A549 (cell line): ENCODE measurements around the gene PTPN13. TPM values are rescaled to one million over a fixed set of nuclear protein-coding genes. Genes with fewer than 3 reads are reported as not detected.

Source experiments
- ATAC-seq, 2 experiments: fragments of 200-7000 bp in 1 of 2; fragments of >200 bp in 1 of 2; cut with Nextera tagmentation in 1 of 2; cut with Tn5 transposase in 1 of 2; 3 replicates each; pipeline versions ENCODE4 v1.8.0 to v1.9.1; 2018 to 2020; ENCODE audit warnings: mild to moderate bottlenecking in 1 of 2, moderate library complexity in 1 of 2
- CTCF ChIA-PET: fragments of 300-600 bp; sonication (Branson Sonifier 250); formaldehyde crosslinking; extraction: SDS; loops from one replicate; lab custom pipeline; 2021; ENCODE audit warnings: antibody characterized with exemption, inconsistent platforms; lab: Yijun Ruan, JAX
- POLR2A ChIA-PET: fragments of 350-600 bp; formaldehyde crosslinking; extraction: SDS; loops from one replicate; lab custom pipeline; 2021; ENCODE audit warnings: antibody characterized with exemption, inconsistent platforms; lab: Yijun Ruan, JAX
- DNase-seq, 2 experiments: peaks; one replicate each; pipeline versions ENCODE4 v3.0.0 to v3.0.0-alpha.2; 2011 to 2016; ENCODE audit warnings: low read depth in 1 of 2, low spot score in 1 of 2
- FAIRE-seq: peaks from 2 replicates; lab custom pipeline; 2011; peaks lifted over from hg19 to GRCh38; lab: Jason Lieb, UNC
- H3K27ac ChIP-seq, 2 experiments: fragments of >200 bp; sonication (Bioruptor Twin); formaldehyde crosslinking; 3 replicates each; pipeline ENCODE4 v1.5.1; 2016 to 2017
- H3K4me1 ChIP-seq: fragments of >200 bp; sonication (Bioruptor Twin); formaldehyde crosslinking; 3 replicates; pipeline ENCODE4 v1.6.1; 2016
- H3K4me2 ChIP-seq: fragments of >200 bp; sonication (Bioruptor Twin); formaldehyde crosslinking; 3 replicates; pipeline ENCODE4 v1.6.1; 2016
- H3K4me3 ChIP-seq: fragments of >200 bp; sonication (Bioruptor Twin); formaldehyde crosslinking; 3 replicates; pipeline ENCODE4 v1.5.1; 2016
- H3K9me3 ChIP-seq: fragments of >200 bp; sonication (Bioruptor Twin); formaldehyde crosslinking; 3 replicates; pipeline ENCODE4 v1.6.1; 2016
- CEBPB ChIP-seq, 2 experiments: fragments of >200 bp in 1 of 2; sonication (Bioruptor Twin) in 1 of 2; formaldehyde crosslinking in 1 of 2; IDR thresholded peaks; 2 replicates each; pipeline ENCODE4 v1.6.1; 2012 to 2016
- CHD2 ChIP-seq: fragments of 150-350 bp; IDR thresholded peaks from 2 replicates; pipeline ENCODE4 v1.6.1; 2014; ENCODE audit warnings: low read length; ENCODE audit not compliant: partially characterized antibody
- CHD4 ChIP-seq: fragments of 200-600 bp; sonication (generic); IDR thresholded peaks from 2 replicates; pipeline ENCODE4 v1.6.1; 2016; ENCODE audit warnings: antibody characterized with exemption, mild to moderate bottlenecking, borderline replicate concordance
- EHF ChIP-seq: fragments of 250-450 bp; sonication (Bioruptor Pico); IDR thresholded peaks from 2 replicates; pipeline ENCODE4 v1.5.0; 2020; ENCODE audit warnings: mild to moderate bottlenecking
- EHMT2 ChIP-seq: fragments of 200-600 bp; sonication (generic); IDR thresholded peaks from 2 replicates; pipeline ENCODE4 v1.6.1; 2016; ENCODE audit warnings: antibody characterized with exemption, low read depth, mild to moderate bottlenecking, moderate library complexity
- ESRRA ChIP-seq: fragments of 150-350 bp; IDR thresholded peaks from 2 replicates; pipeline ENCODE4 v1.6.1; 2014; ENCODE audit warnings: mild to moderate bottlenecking, low read length, borderline replicate concordance
- FOXS1 ChIP-seq: fragments of 250-450 bp; sonication (Bioruptor Pico); IDR thresholded peaks from 2 replicates; pipeline ENCODE4 v1.5.0; 2020; ENCODE audit warnings: mild to moderate bottlenecking, moderate library complexity
- GATA3 ChIP-seq: IDR thresholded peaks from 2 replicates; pipeline ENCODE4 v1.6.1; 2012; ENCODE audit warnings: borderline replicate concordance
- HOXB13 ChIP-seq: fragments of 250-450 bp; sonication (Bioruptor Pico); IDR thresholded peaks from 2 replicates; pipeline ENCODE4 v1.5.0; 2020; ENCODE audit warnings: low read depth, mild to moderate bottlenecking, moderate library complexity
- JUNB ChIP-seq: fragments of >200 bp; sonication (Bioruptor Twin); formaldehyde crosslinking; IDR thresholded peaks from 2 replicates; pipeline ENCODE4 v1.6.1; 2016
- MAFK ChIP-seq: fragments of 450-650 bp; IDR thresholded peaks from 2 replicates; pipeline ENCODE4 v1.6.1; 2014; ENCODE audit not compliant: partially characterized antibody
- MAZ ChIP-seq: fragments of 150-350 bp; IDR thresholded peaks from 2 replicates; pipeline ENCODE4 v1.6.1; 2014; ENCODE audit warnings: antibody characterized with exemption, low read depth, low read length, borderline replicate concordance
- NFE2L2 ChIP-seq: fragments of 150-350 bp; conservative IDR thresholded peaks from 2 replicates; pipeline ENCODE4 v1.6.1; 2014; ENCODE audit warnings: low read length
- RAD21 ChIP-seq, 2 experiments: fragments of >200 bp in 1 of 2; sonication (Bioruptor Twin) in 1 of 2; formaldehyde crosslinking in 1 of 2; IDR thresholded peaks in 1 of 2; conservative IDR thresholded peaks in 1 of 2; 2 replicates in 1 of 2; 3 replicates in 1 of 2; pipeline ENCODE4 v1.6.1; 2012 to 2018; ENCODE audit warnings: inconsistent platforms in 1 of 2
- RCOR1 ChIP-seq: fragments of 150-350 bp; IDR thresholded peaks from 2 replicates; pipeline ENCODE4 v1.6.1; 2014; ENCODE audit warnings: antibody characterized with exemption, low read length, low read depth
- WGBS: methylation state at CpG from one replicate; pipeline ENCODE4 v1.1.6; 2017; ENCODE audit errors: missing lambda C conversion rate; 5-methylcytosine and 5-hydroxymethylcytosine counted together
- polyA plus RNA-seq, 4 experiments: library from polyadenylated mRNA; depleted of rRNA in 3 of 4; stranded (reverse); fragments of >200 nt; fragmentation: RNase III in 1 of 4; extraction: RNeasy Plus Mini Kit Qiagen cat#74134 plus additional on column Dnase treatment in 1 of 4; gene quantifications; 2 replicates in 3 of 4; 3 replicates in 1 of 4; pipeline ENCODE4 v1.2.3, GENCODE V29; 2011 to 2017
- TF ChIP-seq, protein P1 (sequence below): IDR thresholded peaks from 2 replicates; pipeline ENCODE4 v1.6.1; 2012; ENCODE audit warnings: low read depth, borderline replicate concordance
- TF ChIP-seq, protein P2 (sequence below): fragments of >200 bp; sonication (Bioruptor Twin); formaldehyde crosslinking; IDR thresholded peaks from 3 replicates; pipeline ENCODE4 v1.6.1; 2016
- TF ChIP-seq, protein P3 (sequence below): IDR thresholded peaks from 2 replicates; pipeline ENCODE4 v1.6.1; 2012
- TF ChIP-seq, protein P4 (sequence below): fragments of 200-600 bp; sonication (generic); IDR thresholded peaks from 2 replicates; pipeline ENCODE4 v1.6.1; 2016; ENCODE audit warnings: antibody characterized with exemption, mild to moderate bottlenecking, moderate library complexity
- TF ChIP-seq, protein P5 (sequence below): fragments of 150-350 bp; IDR thresholded peaks from 2 replicates; pipeline ENCODE4 v1.6.1; 2014; ENCODE audit warnings: low read depth, mild to moderate bottlenecking, low read length

The PTPN13 gene
- polyA plus RNA-seq, 2 of the 4 experiments (the other 2 are of a cell fraction) = 10.4 to 13.3 TPM

DNA sequence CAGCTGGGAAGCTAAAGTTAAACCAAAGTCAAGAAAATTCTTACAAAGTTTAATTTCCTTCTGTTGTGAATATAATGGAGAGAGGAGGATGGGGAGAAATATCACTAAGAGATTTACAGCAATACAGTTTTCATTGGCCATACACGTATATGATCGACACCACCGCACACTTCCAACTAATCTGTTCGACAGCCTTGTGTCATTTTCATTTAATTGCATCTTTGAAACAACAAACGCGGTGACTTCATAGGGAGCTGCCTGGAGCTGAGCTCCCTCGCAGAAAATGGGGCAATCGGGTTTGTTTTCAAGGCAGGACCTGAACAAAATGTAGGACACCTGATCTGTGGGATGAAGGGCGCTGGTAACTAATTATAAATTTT is 1.3 kb downstream of the PTPN13 start:
- no peak for TF ChIP-seq NFE2L2
- TF ChIP-seq CHD4 = no peak
- TF ChIP-seq CEBPB (IDR thresholded peaks at IDR 0.05) = no peak
- no peak for TF ChIP-seq ESRRA
- no peak for TF ChIP-seq FOXS1 (CRISPR knock-in tag)
- TF ChIP-seq MAFK = no peak
- no peak for TF ChIP-seq RAD21 (conservative IDR thresholded peaks at IDR 0.05 in 1 of 2, IDR thresholded peaks at IDR 0.05 in 1 of 2)
- TF ChIP-seq, protein P1, sequence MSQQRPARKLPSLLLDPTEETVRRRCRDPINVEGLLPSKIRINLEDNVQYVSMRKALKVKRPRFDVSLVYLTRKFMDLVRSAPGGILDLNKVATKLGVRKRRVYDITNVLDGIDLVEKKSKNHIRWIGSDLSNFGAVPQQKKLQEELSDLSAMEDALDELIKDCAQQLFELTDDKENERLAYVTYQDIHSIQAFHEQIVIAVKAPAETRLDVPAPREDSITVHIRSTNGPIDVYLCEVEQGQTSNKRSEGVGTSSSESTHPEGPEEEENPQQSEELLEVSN = no peak
- TF ChIP-seq, protein P2, sequence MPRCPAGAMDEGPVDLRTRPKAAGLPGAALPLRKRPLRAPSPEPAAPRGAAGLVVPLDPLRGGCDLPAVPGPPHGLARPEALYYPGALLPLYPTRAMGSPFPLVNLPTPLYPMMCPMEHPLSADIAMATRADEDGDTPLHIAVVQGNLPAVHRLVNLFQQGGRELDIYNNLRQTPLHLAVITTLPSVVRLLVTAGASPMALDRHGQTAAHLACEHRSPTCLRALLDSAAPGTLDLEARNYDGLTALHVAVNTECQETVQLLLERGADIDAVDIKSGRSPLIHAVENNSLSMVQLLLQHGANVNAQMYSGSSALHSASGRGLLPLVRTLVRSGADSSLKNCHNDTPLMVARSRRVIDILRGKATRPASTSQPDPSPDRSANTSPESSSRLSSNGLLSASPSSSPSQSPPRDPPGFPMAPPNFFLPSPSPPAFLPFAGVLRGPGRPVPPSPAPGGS = no peak
- TF ChIP-seq, protein P3, sequence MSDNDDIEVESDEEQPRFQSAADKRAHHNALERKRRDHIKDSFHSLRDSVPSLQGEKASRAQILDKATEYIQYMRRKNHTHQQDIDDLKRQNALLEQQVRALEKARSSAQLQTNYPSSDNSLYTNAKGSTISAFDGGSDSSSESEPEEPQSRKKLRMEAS = no peak
- DNase-seq (no peak), FAIRE-seq (no peak), ATAC-seq (no peak)
- H3K9me3 ChIP-seq = no peaks in the 10 kb centered on the region
- peaks cover 34% of the 10 kb centered on the region; the same call in 2 of the 3 replicates for H3K4me1 ChIP-seq
- 7% methylated on average over 9 of the region's 9 CpGs for WGBS
- H3K4me2 ChIP-seq = peak overlapping the region; percentile 64
- CTCF ChIA-PET = interaction anchor here (2.1 to 3.0 kb wide), 2 partner anchors 97 to 99 kb away, joined by 5 to 8 read pairs; no protein-coding TSS in a partner anchor
- peak overlapping the region; percentile 87 to 96 for H3K27ac ChIP-seq
- POLR2A ChIA-PET = interaction anchor here (0.9 kb wide), 1 partner anchor 296 kb away, joined by 3 read pairs; no protein-coding TSS in a partner anchor
- peak overlapping the region; percentile 87 for H3K4me3 ChIP-seq

DNA sequence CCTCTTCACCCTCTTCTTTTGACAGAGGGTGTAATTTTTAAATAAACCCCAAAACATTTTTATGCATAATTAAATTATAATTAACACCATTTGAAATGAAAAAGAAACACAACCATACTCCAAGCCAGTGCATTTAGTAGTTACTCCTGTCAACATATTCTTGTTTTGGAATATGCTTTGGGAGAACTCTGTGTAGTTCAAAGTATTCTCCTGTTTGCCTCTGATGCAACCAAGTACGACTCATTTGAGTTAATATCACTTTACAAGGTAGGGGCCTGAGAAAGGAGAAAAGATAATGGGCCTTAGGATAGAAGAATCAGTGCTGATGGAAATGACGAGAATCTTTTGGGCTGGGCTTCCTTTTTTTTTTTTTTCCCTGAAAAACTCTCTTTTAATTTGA is 2.7 kb downstream of the PTPN13 start:
- Histone ChIP-seq H3K4me2 (peak overlapping the region; percentile 64), H3K27ac (no peak overlapping the region), H3K4me3 (no peak overlapping the region), H3K9me3 (no peaks in the 10 kb centered on the region), H3K4me1 (peaks cover 41% of the 10 kb centered on the region; the same call in 2 of the 3 replicates)
- CTCF ChIA-PET = interaction anchor here (0.7 to 3.0 kb wide), 2 partner anchors 98 to 762 kb away, joined by 3 to 8 read pairs; no protein-coding TSS in a partner anchor
- FAIRE-seq = no peak
- POLR2A ChIA-PET = no interaction called here
- DNase-seq = no peak
- TF ChIP-seq EHMT2 = no peak
- TF ChIP-seq CHD2 = no peak
- no peak for TF ChIP-seq CHD4
- TF ChIP-seq, protein P4, sequence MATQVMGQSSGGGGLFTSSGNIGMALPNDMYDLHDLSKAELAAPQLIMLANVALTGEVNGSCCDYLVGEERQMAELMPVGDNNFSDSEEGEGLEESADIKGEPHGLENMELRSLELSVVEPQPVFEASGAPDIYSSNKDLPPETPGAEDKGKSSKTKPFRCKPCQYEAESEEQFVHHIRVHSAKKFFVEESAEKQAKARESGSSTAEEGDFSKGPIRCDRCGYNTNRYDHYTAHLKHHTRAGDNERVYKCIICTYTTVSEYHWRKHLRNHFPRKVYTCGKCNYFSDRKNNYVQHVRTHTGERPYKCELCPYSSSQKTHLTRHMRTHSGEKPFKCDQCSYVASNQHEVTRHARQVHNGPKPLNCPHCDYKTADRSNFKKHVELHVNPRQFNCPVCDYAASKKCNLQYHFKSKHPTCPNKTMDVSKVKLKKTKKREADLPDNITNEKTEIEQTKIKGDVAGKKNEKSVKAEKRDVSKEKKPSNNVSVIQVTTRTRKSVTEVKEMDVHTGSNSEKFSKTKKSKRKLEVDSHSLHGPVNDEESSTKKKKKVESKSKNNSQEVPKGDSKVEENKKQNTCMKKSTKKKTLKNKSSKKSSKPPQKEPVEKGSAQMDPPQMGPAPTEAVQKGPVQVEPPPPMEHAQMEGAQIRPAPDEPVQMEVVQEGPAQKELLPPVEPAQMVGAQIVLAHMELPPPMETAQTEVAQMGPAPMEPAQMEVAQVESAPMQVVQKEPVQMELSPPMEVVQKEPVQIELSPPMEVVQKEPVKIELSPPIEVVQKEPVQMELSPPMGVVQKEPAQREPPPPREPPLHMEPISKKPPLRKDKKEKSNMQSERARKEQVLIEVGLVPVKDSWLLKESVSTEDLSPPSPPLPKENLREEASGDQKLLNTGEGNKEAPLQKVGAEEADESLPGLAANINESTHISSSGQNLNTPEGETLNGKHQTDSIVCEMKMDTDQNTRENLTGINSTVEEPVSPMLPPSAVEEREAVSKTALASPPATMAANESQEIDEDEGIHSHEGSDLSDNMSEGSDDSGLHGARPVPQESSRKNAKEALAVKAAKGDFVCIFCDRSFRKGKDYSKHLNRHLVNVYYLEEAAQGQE = no peak
- TF ChIP-seq, protein P1 = no peak
- no peak for TF ChIP-seq NFE2L2
- TF ChIP-seq, protein P5, sequence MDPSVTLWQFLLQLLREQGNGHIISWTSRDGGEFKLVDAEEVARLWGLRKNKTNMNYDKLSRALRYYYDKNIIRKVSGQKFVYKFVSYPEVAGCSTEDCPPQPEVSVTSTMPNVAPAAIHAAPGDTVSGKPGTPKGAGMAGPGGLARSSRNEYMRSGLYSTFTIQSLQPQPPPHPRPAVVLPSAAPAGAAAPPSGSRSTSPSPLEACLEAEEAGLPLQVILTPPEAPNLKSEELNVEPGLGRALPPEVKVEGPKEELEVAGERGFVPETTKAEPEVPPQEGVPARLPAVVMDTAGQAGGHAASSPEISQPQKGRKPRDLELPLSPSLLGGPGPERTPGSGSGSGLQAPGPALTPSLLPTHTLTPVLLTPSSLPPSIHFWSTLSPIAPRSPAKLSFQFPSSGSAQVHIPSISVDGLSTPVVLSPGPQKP = no peak
- no peak for TF ChIP-seq HOXB13 (CRISPR knock-in tag)
- TF ChIP-seq RCOR1 = no peak
- TF ChIP-seq EHF (CRISPR knock-in tag) = no peak
- no peak for TF ChIP-seq RAD21 (conservative IDR thresholded peaks at IDR 0.05 in 1 of 2, IDR thresholded peaks at IDR 0.05 in 1 of 2)
- TF ChIP-seq, protein P3 = no peak
- TF ChIP-seq MAZ = no peak
- no peak for TF ChIP-seq GATA3
- no peak for TF ChIP-seq JUNB
- no peak for ATAC-seq
- 38% methylated on average over 2 of the region's 2 CpGs for WGBS
